ENCODE results near the gene CD55. TPM values are rescaled to one million over a fixed set of nuclear protein-coding genes. Genes with fewer than 3 reads are reported as not detected.
"Not testable (repeated sequence)": the region's sequence is repeated elsewhere in the genome, so short reads cannot be mapped to it uniquely, and the experiment has no call there.

CD55 gene
- total and polyA plus RNA-seq, 4 donors, result 20.2 to 86.7 (median 57.2) TPM

GRCh38 chr1:207319199-207319598, 2.3 kb upstream of the CD55 start:
- H3K4me3 ChIP-seq (ENCODE audit: low read length in 2 of 2), result no peak overlapping the region
- DNase-seq (no peak), ATAC-seq (ENCODE audit: low FRiP score) (no peak)
- no peaks in the 10 kb centered on the region for H3K36me3 ChIP-seq (ENCODE audit: control insufficient read depth in 1 of 2, insufficient read depth in 2 of 2, low read length in 1 of 2)
- no peak overlapping the region for H3K27ac ChIP-seq (ENCODE audit: low read depth in 1 of 2, low read length in 2 of 2)
- no peaks in the 10 kb centered on the region for H3K4me1 ChIP-seq (ENCODE audit: control insufficient read depth in 1 of 2, insufficient read depth in 2 of 2, low read length in 2 of 2)
- H3K27me3 ChIP-seq (ENCODE audit: control insufficient read depth in 1 of 2, insufficient read depth in 2 of 2, low read length in 1 of 2), result peaks cover 0 to 1% of the 10 kb centered on the region in 2 donors
- no peaks in the 10 kb centered on the region for H3K9me3 ChIP-seq (ENCODE audit: control insufficient read depth, low read length)
- intact Hi-C loops (cut with DNase I), result no loop called here

- H3K36me3 ChIP-seq (ENCODE audit: control insufficient read depth in 1 of 2, insufficient read depth in 2 of 2, low read length in 1 of 2); H3K27me3 ChIP-seq (ENCODE audit: control insufficient read depth in 1 of 2, insufficient read depth in 2 of 2, low read length in 1 of 2); H3K27ac ChIP-seq (ENCODE audit: low read depth in 1 of 2, low read length in 2 of 2); H3K9me3 ChIP-seq (ENCODE audit: control insufficient read depth, low read length); H3K4me3 ChIP-seq (ENCODE audit: low read length in 2 of 2); H3K4me1 ChIP-seq (ENCODE audit: control insufficient read depth in 1 of 2, insufficient read depth in 2 of 2, low read length in 2 of 2); DNase-seq; intact Hi-C loops (cut with DNase I); ATAC-seq (ENCODE audit: low FRiP score): not testable (repeated sequence)
- WGBS, 2 donors, result 48 to 62% methylated on average over 1 of the region's 1 CpG
Observed at GRCh38 chr1:207320105-207320504, 1.4 kb upstream of the CD55 start.

- no peaks in the 10 kb centered on the region for H3K27me3 ChIP-seq (ENCODE audit: control insufficient read depth in 1 of 2, insufficient read depth in 2 of 2, low read length in 1 of 2)
- ATAC-seq (ENCODE audit: low FRiP score) (peak; percentile 23), DNase-seq (no peak)
- H3K4me1 ChIP-seq (ENCODE audit: control insufficient read depth in 1 of 2, insufficient read depth in 2 of 2, low read length in 2 of 2), result no peaks in the 10 kb centered on the region
- no peaks in the 10 kb centered on the region for H3K9me3 ChIP-seq (ENCODE audit: control insufficient read depth, low read length)
- peaks cover 0 to 2% of the 10 kb centered on the region in 2 donors for H3K36me3 ChIP-seq (ENCODE audit: control insufficient read depth in 1 of 2, insufficient read depth in 2 of 2, low read length in 1 of 2)
- peak overlapping the region in 1 of 2 donors; percentile 70 for H3K27ac ChIP-seq (ENCODE audit: low read depth in 1 of 2, low read length in 2 of 2)
- 1% methylated on average over 37 of the region's 37 CpGs for WGBS, 2 donors
- intact Hi-C loops (cut with DNase I), result loop anchor here in 1 of 2 donors (1.0 kb wide), 1 partner anchor 34 kb away; no protein-coding TSS in a partner anchor
- peak overlapping the region; percentile 88 to 98 for H3K4me3 ChIP-seq (ENCODE audit: low read length in 2 of 2)
Observed at GRCh38 chr1:207321790-207322645, 540 bp downstream of the CD55 start.

- WGBS, 2 donors, result 92 to 93% methylated on average over 5 of the region's 5 CpGs
- H3K4me3 ChIP-seq (ENCODE audit: low read length in 2 of 2), result no peak overlapping the region
- intact Hi-C loops (cut with DNase I), result no loop called here
Observed at GRCh38 chr1:207323425-207324225, 2.1 kb downstream of the CD55 start.

GRCh38 chr1:207328004-207328403, 6.5 kb downstream of the CD55 start:
- no peak for DNase-seq
- peaks cover 2 to 6% of the 10 kb centered on the region in 2 donors for H3K36me3 ChIP-seq (ENCODE audit: control insufficient read depth in 1 of 2, insufficient read depth in 2 of 2, low read length in 1 of 2)
- H3K27me3 ChIP-seq (ENCODE audit: control insufficient read depth in 1 of 2, insufficient read depth in 2 of 2, low read length in 1 of 2), result no peaks in the 10 kb centered on the region
- no peak for ATAC-seq (ENCODE audit: low FRiP score)
- H3K27ac ChIP-seq (ENCODE audit: low read depth in 1 of 2, low read length in 2 of 2), result no peak overlapping the region
- no peak overlapping the region for H3K4me3 ChIP-seq (ENCODE audit: low read length in 2 of 2)
- no peaks in the 10 kb centered on the region for H3K4me1 ChIP-seq (ENCODE audit: control insufficient read depth in 1 of 2, insufficient read depth in 2 of 2, low read length in 2 of 2)
- intact Hi-C loops (cut with DNase I), result no loop called here
- no peaks in the 10 kb centered on the region for H3K9me3 ChIP-seq (ENCODE audit: control insufficient read depth, low read length)

More at GRCh38 chr1:207323425-207324225, 2.1 kb downstream of the CD55 start:
- Histone ChIP-seq H3K4me1 (ENCODE audit: control insufficient read depth in 1 of 2, insufficient read depth in 2 of 2, low read length in 2 of 2) (no peaks in the 10 kb centered on the region), H3K27me3 (ENCODE audit: control insufficient read depth in 1 of 2, insufficient read depth in 2 of 2, low read length in 1 of 2) (no peaks in the 10 kb centered on the region), H3K27ac (ENCODE audit: low read depth in 1 of 2, low read length in 2 of 2) (no peak overlapping the region), H3K36me3 (ENCODE audit: control insufficient read depth in 1 of 2, insufficient read depth in 2 of 2, low read length in 1 of 2) (peaks cover 2 to 3% of the 10 kb centered on the region in 2 donors), H3K9me3 (ENCODE audit: control insufficient read depth, low read length) (no peaks in the 10 kb centered on the region)
- ATAC-seq (ENCODE audit: low FRiP score) (no peak), DNase-seq (no peak)

GRCh38 chr1:207328908-207329440, 7.5 kb downstream of the CD55 start:
- no peak for ATAC-seq (ENCODE audit: low FRiP score)
- H3K4me3 ChIP-seq (ENCODE audit: low read length in 2 of 2), result no peak overlapping the region
- no peak for DNase-seq
- H3K27me3 ChIP-seq (ENCODE audit: control insufficient read depth in 1 of 2, insufficient read depth in 2 of 2, low read length in 1 of 2), result no peaks in the 10 kb centered on the region
- intact Hi-C loops (cut with DNase I), result no loop called here
- H3K36me3 ChIP-seq (ENCODE audit: control insufficient read depth in 1 of 2, insufficient read depth in 2 of 2, low read length in 1 of 2), result peaks cover 2 to 6% of the 10 kb centered on the region in 2 donors
- no peaks in the 10 kb centered on the region for H3K4me1 ChIP-seq (ENCODE audit: control insufficient read depth in 1 of 2, insufficient read depth in 2 of 2, low read length in 2 of 2)
- H3K27ac ChIP-seq (ENCODE audit: low read depth in 1 of 2, low read length in 2 of 2), result no peak overlapping the region
- WGBS, 2 donors, result 97% methylated on average over 3 of the region's 3 CpGs
- no peaks in the 10 kb centered on the region for H3K9me3 ChIP-seq (ENCODE audit: control insufficient read depth, low read length)

GRCh38 chr1:207329469-207329868, 8.0 kb downstream of the CD55 start:
- ATAC-seq (ENCODE audit: low FRiP score) (no peak), DNase-seq (no peak)
- intact Hi-C loops (cut with DNase I), result no loop called here
- H3K9me3 ChIP-seq (ENCODE audit: control insufficient read depth, low read length), result no peaks in the 10 kb centered on the region
- WGBS, 2 donors, result 98% methylated on average over 3 of the region's 3 CpGs
- no peaks in the 10 kb centered on the region for H3K4me1 ChIP-seq (ENCODE audit: control insufficient read depth in 1 of 2, insufficient read depth in 2 of 2, low read length in 2 of 2)
- no peak overlapping the region for H3K27ac ChIP-seq (ENCODE audit: low read depth in 1 of 2, low read length in 2 of 2)
- H3K4me3 ChIP-seq (ENCODE audit: low read length in 2 of 2), result no peak overlapping the region
- H3K27me3 ChIP-seq (ENCODE audit: control insufficient read depth in 1 of 2, insufficient read depth in 2 of 2, low read length in 1 of 2), result no peaks in the 10 kb centered on the region
- peaks cover 2 to 6% of the 10 kb centered on the region in 2 donors for H3K36me3 ChIP-seq (ENCODE audit: control insufficient read depth in 1 of 2, insufficient read depth in 2 of 2, low read length in 1 of 2)

- Histone ChIP-seq H3K9me3 (ENCODE audit: control insufficient read depth, low read length) (no peaks in the 10 kb centered on the region), H3K4me1 (ENCODE audit: control insufficient read depth in 1 of 2, insufficient read depth in 2 of 2, low read length in 2 of 2) (no peaks in the 10 kb centered on the region), H3K27ac (ENCODE audit: low read depth in 1 of 2, low read length in 2 of 2) (no peak overlapping the region), H3K4me3 (ENCODE audit: low read length in 2 of 2) (no peak overlapping the region), H3K27me3 (ENCODE audit: control insufficient read depth in 1 of 2, insufficient read depth in 2 of 2, low read length in 1 of 2) (no peaks in the 10 kb centered on the region), H3K36me3 (ENCODE audit: control insufficient read depth in 1 of 2, insufficient read depth in 2 of 2, low read length in 1 of 2) (peaks cover 2 to 6% of the 10 kb centered on the region in 2 donors)
- DNase-seq, result no peak
- no peak for ATAC-seq (ENCODE audit: low FRiP score)
- intact Hi-C loops (cut with DNase I), result no loop called here
- WGBS, 2 donors, result 58 to 68% methylated on average over 5 of the region's 5 CpGs
Observed at GRCh38 chr1:207330011-207330710, 8.7 kb downstream of the CD55 start.
